GM19468 (cell line): ENCODE results near the gene SGCD.

Experiments
- ATAC-seq: cut with Tn5 transposase; IDR thresholded peaks from one replicate; pipeline ENCODE4 v1.9.1; 2021; ENCODE audit warnings: mild to moderate bottlenecking, moderate library complexity, moderate number of reproducible peaks; ENCODE audit not compliant: unreplicated experiment; ENCODE audit errors: extremely low read depth

The SGCD gene

GRCh38 chr5:156497804-156498208, 170.8 kb downstream of the SGCD start:
- ATAC-seq: no peak

GRCh38 chr5:156498226-156498980, 171.4 kb downstream of the SGCD start:
- ATAC-seq: no peak

- ATAC-seq: no peak
Measured at GRCh38 chr5:156500755-156501154, 173.8 kb downstream of the SGCD start.

DNA sequence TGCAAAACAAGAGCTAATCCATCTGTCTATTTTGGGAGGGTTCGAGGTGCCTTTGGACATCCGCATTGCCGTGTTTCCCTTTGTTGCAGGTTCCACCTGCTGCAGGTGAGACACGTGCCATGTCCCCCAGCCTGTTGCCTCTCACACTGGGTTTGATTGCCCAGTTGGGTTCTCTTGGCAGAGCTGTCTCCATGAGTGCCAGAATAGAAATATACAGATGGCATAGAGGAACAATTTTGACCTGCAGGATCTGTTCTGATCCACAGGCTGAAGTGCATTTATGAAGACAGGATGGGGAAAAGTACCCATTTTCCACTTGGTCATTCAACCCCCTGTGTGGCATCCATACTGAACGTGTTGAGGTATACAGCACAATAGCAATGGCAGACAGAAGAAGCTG, 178.1 kb downstream of the SGCD start:
- no peak for ATAC-seq

- no peak for ATAC-seq
Measured at GRCh38 chr5:156513123-156513815, 186.3 kb downstream of the SGCD start.

DNA sequence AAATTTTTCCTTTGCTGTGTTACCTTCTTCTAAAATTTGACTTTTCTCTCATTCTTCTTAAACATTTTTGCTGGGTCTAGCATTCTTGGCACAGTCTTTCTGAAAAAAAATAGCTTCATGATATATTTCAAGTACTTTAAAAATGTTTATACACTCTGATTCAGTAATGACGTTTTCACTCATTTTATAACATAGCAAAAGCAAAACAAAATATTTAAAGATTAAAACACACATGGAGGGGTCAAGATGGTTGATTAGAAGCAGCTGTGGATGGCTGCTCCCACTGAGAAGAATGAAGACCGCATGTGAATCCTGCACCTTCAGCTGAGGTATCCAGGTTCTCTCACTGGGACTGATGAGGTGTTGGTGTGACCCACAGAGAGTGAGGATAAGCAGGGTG, 188.2 kb downstream of the SGCD start:
- no peak for ATAC-seq

DNA sequence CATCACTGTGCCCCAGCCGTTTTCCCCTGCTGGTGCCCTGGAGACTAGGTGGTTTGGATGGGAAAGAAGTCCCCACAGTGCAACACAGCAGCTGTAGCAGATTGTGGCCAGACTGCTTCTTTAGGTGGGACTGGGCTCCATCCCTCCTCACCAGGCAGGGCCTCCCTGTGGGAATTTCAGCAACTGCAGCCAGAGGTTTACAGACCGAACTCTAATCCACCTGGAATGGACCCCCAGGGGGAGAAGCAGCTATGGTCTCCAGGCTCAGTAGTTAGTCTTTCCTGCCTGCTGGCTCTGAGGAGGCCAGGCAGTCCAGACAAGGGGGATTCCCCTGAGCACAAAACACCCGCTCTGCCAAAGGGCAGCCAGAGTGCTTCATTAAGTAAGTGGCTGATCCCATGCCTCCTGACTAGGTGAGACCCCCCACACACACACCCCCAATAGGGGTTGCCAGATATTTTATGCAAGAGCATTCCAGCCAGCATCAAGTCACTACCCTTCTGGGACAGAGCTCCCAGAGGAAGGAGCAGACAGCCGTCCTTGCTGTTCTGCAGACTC, 188.9 kb downstream of the SGCD start:
- ATAC-seq: no peak

DNA sequence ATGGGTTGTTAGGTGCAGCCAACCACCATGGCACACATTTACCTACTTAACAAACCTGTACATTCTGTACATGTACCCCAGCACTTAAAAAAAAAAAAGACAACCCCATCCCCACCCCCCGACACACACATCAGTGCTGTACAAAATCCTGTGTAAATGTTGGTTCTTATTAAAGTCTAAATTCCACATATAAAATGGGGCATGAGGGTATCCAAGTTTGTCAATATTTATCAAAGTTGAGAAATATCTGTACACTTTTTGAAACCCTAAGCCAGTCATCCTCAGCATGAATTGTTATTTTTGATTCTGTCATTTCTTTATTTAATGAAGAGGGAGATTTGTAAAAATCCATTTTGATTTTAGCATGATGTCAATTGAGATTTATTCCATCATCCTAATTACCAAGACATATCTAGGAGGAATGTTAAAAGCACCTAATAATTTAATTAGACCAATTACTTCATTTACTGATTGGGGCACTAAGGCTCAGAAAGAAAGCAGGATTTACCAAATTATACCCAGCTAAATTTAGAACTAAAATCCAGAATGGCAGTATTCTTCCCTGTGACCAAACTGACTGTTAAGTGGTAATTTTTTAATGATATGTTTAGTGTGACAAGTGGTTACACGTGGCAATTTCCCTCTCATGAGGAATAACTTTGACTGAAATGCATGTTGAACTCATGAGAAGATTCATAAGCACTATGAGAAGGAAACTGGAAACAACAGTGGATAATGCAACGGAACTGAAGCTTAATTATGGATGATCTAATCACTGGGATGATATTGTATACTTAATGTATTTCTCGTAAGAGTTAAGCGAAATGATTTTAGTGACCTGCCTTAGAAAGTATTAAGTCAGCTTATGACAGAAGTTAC, 195.9 kb downstream of the SGCD start:
- no peak for ATAC-seq

DNA sequence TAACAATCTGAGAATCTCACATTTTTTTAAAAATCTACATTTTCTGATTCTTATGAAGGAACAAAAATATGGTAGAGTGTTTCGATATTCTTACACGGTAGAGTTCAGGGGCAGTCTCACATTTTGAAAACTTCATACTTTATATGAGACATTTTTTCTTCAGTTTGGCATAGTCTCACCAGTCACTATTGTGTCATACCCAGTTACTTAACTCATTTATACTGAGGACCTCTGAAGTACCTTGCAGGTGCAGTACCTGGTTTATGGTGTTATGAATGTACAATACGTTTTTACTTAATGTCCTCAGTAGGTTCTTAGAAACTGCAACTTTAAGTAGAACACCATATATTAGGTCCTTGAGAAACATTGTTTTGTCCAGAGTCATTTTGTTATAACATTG, 196.6 kb downstream of the SGCD start:
- no peak for ATAC-seq

- no peak for ATAC-seq
Measured at GRCh38 chr5:156526081-156526925, 199.3 kb downstream of the SGCD start.

DNA sequence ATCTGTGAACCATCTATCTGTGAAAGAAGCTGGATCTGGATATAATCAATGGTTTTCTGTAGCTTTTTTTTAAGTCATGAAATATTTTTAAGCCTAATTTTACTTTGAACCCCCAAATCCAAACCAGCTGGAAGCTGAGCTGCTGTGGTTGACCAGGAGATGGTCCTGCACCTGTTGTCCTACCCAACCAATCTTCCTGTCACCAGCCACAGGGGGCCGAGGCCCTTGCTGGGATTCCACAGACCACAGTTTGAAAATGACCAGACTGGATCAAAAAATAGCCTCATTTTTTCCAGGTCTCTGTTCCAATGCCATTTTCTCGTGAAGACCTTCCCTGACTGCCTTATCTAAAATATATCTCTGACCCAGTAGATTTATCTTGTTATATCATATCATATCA, 200.6 kb downstream of the SGCD start:
- ATAC-seq: no peak

GRCh38 chr5:156528673-156529072, 201.7 kb downstream of the SGCD start:
- no peak for ATAC-seq

DNA sequence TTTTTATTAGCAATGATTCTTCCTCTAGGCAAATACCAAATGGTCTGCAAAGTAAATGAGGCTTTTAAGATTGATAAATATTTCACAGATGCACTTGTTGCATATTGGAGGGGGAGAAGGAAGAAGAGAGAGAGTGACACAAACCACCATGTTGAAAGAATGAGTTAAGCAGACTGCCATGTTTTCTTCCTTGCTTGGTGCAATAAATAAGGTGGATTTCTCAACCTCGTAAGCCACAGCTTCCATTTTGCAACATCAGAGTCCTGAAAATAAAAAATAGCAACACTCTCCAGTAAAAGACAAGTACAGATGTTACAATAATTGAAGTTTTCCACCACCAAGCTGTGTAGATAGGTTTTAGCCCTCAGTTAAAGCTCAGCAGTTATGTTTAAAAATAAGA, 202.9 kb downstream of the SGCD start:
- no peak for ATAC-seq

- ATAC-seq: no peak
Measured at GRCh38 chr5:156531199-156531598, 204.2 kb downstream of the SGCD start.

DNA sequence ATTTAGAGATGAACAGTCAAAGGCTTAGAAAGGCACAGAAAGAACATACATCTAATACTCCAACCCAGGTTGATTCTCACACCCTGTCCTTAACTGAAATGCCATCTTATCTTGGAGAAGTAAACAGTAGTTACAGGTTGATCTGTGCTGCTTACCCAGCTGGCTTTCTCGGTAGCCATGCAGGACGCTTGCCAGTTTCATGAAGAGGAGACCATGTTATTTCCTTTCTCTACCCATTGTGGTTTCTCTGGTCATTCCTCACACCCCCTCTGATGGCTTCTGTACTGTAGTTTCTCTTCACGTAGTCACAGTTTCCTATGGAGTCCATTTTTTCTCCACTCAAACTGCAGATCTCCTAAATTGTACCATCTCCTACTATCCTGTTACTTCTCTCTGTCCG, 206.0 kb downstream of the SGCD start:
- no peak for ATAC-seq

GRCh38 chr5:156534085-156534484, 207.1 kb downstream of the SGCD start:
- ATAC-seq: no peak

GRCh38 chr5:156534906-156535485, 208.0 kb downstream of the SGCD start:
- ATAC-seq: no peak

- no peak for ATAC-seq
Measured at GRCh38 chr5:156540491-156540890, 213.5 kb downstream of the SGCD start.

GRCh38 chr5:156541582-156541981, 214.6 kb downstream of the SGCD start:
- ATAC-seq: no peak
